Thyroid gland (tissue), 4 donors: ENCODE measurements around the gene SH2D5. TPM values are rescaled to one million over a fixed set of nuclear protein-coding genes. Genes with fewer than 3 reads are reported as not detected.

ENCODE experiments used
- DNase-seq, 2 donors: peaks; one replicate each; pipeline ENCODE4 v3.0.0-alpha.2; 2019
- H3K27ac ChIP-seq, 3 donors: fragments of 200-600 bp; sonication (generic); 1 replicate in 2 of 3; 2 replicates in 1 of 3; pipeline ENCODE4 v1.5.1; 2016 to 2019; ENCODE audit warnings: mild to moderate bottlenecking in 1 of 3, moderate library complexity in 1 of 3
- H3K27me3 ChIP-seq: fragments of 200-600 bp; sonication (generic); one replicate; pipeline ENCODE4 v1.5.1; 2019
- H3K36me3 ChIP-seq, 2 donors: fragments of 200-600 bp; sonication (generic); one replicate each; pipeline ENCODE4 v1.5.1; 2016 to 2019
- H3K4me1 ChIP-seq, 2 donors: fragments of 200-600 bp; sonication (generic); one replicate each; pipeline ENCODE4 v1.5.1; 2017 to 2019
- H3K4me3 ChIP-seq, 3 donors: fragments of 200-600 bp; sonication (generic); replicated peaks in 1 of 3; 1 replicate in 2 of 3; 2 replicates in 1 of 3; pipeline ENCODE4 v1.5.1; 2016; ENCODE audit warnings: mild to moderate bottlenecking in 1 of 3
- H3K9me3 ChIP-seq: fragments of 200-600 bp; sonication (generic); one replicate; pipeline ENCODE4 v1.5.1; 2017
- POLR2A ChIP-seq, 2 donors: fragments of 450-650 bp; IDR thresholded peaks; one replicate each; pipeline ENCODE4 v1.6.1; 2017; ENCODE audit warnings: antibody characterized with exemption in 2 of 2, mild to moderate bottlenecking in 2 of 2, moderate library complexity in 1 of 2
- WGBS, 2 donors: methylation state at CpG; one replicate each; pipeline ENCODE4 v1.1.5; 2017; 5-methylcytosine and 5-hydroxymethylcytosine counted together
- intact Hi-C: fragments of 100-400 bp; cut with DNase I; formaldehyde crosslinking; loops from one replicate; pipeline ENCODE4 v1.15.1; 2023
- total RNA-seq, 4 donors: library from RNA; depleted of rRNA; stranded (reverse); fragments of >200 nt; gene quantifications; one replicate each; pipeline ENCODE4 v1.2.3, GENCODE V29; 2016
- TF ChIP-seq, protein P1 (sequence below), 6 experiments: fragments of 200-600 bp in 3 of 6; fragments of 450-650 bp in 3 of 6; sonication (generic) in 3 of 6; IDR thresholded peaks; one replicate each; pipeline ENCODE4 v1.5.1; 2016 to 2019; ENCODE audit warnings: antibody characterized with exemption in 6 of 6, mild to moderate bottlenecking in 2 of 6, inconsistent platforms in 1 of 6, moderate library complexity in 1 of 6

SH2D5 gene
- total RNA-seq, 4 donors from 2014 or later = 0.11 to 1.4 (median 0.77) TPM

DNA sequence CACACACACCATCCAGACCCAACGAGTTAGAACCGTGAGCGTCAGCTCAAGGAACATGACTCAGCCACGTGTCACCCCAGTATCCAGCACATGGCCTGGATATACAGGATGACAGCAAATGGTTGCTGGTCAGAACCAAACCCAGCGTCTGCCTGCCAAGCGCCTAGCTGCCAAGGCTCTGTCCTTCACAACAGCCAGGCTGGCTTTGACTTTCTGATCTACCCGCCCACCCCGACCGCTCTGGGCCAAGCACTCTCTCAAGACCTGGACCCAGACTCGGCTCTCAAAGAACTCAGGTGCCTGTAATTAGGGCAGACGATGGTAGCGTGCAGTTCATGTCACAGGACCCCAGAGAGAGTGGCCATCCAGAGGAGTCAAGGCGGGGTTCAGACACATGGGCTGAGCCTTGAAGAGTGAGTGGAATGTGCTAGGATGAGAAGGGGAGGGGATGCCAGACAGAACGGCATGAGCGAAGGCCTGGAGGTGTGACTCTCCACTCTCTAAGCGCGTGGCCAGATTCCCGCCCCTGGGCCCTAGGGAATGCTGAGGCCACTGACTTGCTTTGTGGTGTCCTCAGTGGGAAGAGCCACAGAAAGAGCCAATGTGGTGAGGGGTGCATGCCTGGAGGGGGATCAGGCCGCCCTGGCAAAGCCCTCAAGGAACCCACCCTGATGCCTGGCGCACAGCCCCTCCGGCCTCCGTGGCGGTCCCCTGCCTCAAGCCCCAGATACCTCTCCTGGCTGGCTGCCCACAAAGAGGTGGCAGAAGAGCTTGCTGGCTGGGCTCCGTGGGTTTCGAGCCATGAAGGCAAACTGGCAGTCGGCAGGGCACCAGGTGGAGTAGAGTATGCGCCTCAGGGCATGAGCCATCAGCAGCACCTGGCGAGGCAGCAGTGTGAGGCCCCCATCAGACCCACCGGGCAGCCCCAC is 7.0 kb downstream of the SH2D5 start:
- no peaks in the 10 kb centered on the region for H3K4me1 ChIP-seq
- peak; percentile 48 for DNase-seq
- no peak for TF ChIP-seq POLR2A (IDR thresholded peaks at IDR 0.05)
- TF ChIP-seq, protein P1, sequence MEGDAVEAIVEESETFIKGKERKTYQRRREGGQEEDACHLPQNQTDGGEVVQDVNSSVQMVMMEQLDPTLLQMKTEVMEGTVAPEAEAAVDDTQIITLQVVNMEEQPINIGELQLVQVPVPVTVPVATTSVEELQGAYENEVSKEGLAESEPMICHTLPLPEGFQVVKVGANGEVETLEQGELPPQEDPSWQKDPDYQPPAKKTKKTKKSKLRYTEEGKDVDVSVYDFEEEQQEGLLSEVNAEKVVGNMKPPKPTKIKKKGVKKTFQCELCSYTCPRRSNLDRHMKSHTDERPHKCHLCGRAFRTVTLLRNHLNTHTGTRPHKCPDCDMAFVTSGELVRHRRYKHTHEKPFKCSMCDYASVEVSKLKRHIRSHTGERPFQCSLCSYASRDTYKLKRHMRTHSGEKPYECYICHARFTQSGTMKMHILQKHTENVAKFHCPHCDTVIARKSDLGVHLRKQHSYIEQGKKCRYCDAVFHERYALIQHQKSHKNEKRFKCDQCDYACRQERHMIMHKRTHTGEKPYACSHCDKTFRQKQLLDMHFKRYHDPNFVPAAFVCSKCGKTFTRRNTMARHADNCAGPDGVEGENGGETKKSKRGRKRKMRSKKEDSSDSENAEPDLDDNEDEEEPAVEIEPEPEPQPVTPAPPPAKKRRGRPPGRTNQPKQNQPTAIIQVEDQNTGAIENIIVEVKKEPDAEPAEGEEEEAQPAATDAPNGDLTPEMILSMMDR (IDR thresholded peaks at IDR 0.05) = no peak
- WGBS, 2 donors = 67 to 71% methylated on average over 16 to 26 of the region's 29 CpGs
- no peaks in the 10 kb centered on the region for H3K27me3 ChIP-seq
- no peak overlapping the region for H3K27ac ChIP-seq
- no peaks in the 10 kb centered on the region for H3K9me3 ChIP-seq
- intact Hi-C loops = no loop called here
- H3K4me3 ChIP-seq = no peak overlapping the region
- no peaks in the 10 kb centered on the region for H3K36me3 ChIP-seq

DNA sequence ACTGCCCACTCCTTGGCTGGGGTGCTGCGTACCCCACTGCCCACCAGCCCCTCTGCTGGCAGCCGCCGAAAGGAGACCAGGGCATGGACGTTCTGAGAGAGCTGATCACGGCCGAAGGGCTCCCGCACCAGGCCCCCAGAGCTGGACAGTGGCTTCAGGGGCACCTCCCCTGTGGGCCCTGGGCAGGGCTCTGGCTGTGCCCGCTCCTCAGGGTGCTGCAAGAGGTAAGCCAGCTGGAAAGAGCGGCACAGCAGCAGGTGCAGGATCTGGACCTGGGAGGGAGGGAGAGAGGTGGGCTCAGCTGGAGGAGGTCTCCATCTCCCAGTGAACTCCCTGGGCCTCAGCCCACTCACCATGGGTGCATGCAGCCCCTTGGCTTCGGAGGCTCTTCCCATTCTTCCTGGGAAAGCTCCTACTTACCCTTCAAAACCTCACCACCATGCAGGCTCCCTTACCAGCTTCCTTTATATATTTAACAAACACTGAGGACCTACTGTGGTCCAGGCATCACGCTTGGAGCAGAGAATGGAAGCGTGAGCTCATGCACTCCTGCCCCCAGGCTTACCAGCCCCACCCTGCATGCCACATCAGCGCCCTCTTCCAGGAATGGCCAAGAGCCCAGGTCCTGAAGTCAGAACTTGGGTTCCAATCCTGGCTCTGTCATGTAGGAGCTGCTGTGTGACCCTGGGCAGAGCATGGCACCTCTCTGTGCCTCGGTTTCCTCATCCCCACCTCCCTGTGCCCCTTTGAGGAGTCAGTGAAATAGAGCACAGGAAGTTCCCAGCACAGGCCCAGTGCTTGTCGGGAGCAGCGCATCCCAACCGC is 7.9 kb downstream of the SH2D5 start:
- WGBS, 2 donors = 95 to 98% methylated on average over 5 to 17 of the region's 17 CpGs
- peak in 1 of 2 donors; percentile 1 for DNase-seq
- Histone ChIP-seq H3K36me3 (no peaks in the 10 kb centered on the region), H3K27ac (no peak overlapping the region), H3K27me3 (no peaks in the 10 kb centered on the region), H3K4me1 (no peaks in the 10 kb centered on the region), H3K9me3 (no peaks in the 10 kb centered on the region), H3K4me3 (no peak overlapping the region)
- intact Hi-C loops = no loop called here
- TF ChIP-seq, protein P1 (IDR thresholded peaks at IDR 0.05) = no peak
- no peak for TF ChIP-seq POLR2A (IDR thresholded peaks at IDR 0.05)

DNA sequence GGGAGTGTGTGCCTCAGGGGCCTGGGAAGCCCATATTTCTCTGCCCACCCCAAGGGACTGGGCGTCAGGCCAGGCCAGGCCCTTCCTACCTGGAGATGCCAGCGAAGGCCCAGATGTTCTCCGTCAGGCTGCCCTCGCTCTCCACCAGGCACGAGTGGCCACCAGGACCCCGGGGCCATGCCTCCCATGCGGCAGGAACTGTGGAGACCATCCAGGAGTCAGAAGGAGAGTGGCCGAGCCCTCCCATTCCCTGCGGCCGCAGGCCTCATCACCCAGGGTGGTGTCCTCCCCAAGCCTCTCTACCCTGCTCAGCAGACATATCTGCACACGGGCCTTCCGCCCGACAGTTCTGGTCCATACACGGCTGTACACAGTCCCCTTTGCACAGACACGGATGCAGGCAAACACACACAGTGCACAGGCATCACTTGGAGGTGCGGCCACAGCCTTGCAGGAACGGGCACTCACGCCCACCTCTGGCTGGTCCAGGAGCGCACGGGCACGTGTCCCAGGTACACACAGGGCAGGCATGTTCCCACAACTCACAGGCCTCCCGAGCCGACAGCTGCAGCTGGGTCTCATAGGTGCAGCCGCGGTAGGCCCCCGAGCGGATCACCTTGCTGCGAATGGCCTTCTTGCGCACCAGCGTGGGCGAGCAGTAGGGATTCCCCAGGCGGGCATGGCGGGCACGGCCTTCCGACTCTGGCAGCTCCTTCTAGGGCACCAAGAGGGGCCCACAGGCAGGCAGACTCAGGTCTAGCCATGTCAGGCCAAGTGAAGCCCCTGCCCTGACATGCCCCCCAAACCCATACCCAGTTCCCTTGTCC is 8.8 kb downstream of the SH2D5 start:
- 89 to 93% methylated on average over 19 to 35 of the region's 35 CpGs for WGBS, 2 donors
- TF ChIP-seq, protein P1 (IDR thresholded peaks at IDR 0.05) = no peak
- TF ChIP-seq POLR2A (IDR thresholded peaks at IDR 0.05) = no peak
- H3K27me3 ChIP-seq = no peaks in the 10 kb centered on the region
- intact Hi-C loops = no loop called here
- no peaks in the 10 kb centered on the region for H3K9me3 ChIP-seq
- H3K4me3 ChIP-seq = no peak overlapping the region
- no peaks in the 10 kb centered on the region for H3K4me1 ChIP-seq
- no peaks in the 10 kb centered on the region for H3K36me3 ChIP-seq
- peak in 1 of 2 donors; percentile 2 for DNase-seq
- H3K27ac ChIP-seq = no peak overlapping the region

DNA sequence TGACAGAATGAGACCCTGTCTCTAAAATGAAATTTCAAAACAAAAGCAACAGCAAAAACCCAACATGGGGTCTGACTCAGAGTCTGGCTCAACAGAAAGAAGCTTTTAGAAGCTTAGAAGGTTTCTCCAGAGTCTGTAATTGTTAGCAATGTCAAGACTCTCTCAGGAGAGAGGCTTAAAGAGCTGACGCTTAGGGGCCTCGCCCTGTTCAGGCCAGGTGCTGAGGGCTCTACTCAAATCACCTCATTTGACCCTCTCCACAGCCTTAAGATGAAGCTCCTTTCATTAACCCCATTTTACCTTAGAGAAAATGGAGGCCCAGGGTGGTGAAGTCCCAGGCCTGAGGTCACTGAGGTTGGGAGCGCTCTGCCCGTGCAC is 9.4 kb downstream of the SH2D5 start:
- intact Hi-C loops = no loop called here
- 69 to 78% methylated on average over 4 of the region's 4 CpGs for WGBS, 2 donors
- no peak for TF ChIP-seq POLR2A (IDR thresholded peaks at IDR 0.05)
- TF ChIP-seq, protein P1 (IDR thresholded peaks at IDR 0.05) = no peak
- Histone ChIP-seq H3K27me3 (no peaks in the 10 kb centered on the region), H3K9me3 (no peaks in the 10 kb centered on the region), H3K4me3 (no peak overlapping the region), H3K27ac (no peak overlapping the region), H3K36me3 (no peaks in the 10 kb centered on the region), H3K4me1 (peaks cover 1 to 4% of the 10 kb centered on the region in 2 donors)
- DNase-seq = peak in 1 of 2 donors; percentile 0
